GM19238 (cell line): ENCODE data around the gene PPP1R7.

Experiments
- DNase-seq: peaks from one replicate; pipeline ENCODE4 v3.0.0; 2011; ENCODE audit warnings: low spot score; ENCODE audit not compliant: insufficient read length

The PPP1R7 gene

GRCh38 chr2:241120440-241120839, 29.8 kb upstream of the PPP1R7 start:
- DNase-seq, result no peak

DNA sequence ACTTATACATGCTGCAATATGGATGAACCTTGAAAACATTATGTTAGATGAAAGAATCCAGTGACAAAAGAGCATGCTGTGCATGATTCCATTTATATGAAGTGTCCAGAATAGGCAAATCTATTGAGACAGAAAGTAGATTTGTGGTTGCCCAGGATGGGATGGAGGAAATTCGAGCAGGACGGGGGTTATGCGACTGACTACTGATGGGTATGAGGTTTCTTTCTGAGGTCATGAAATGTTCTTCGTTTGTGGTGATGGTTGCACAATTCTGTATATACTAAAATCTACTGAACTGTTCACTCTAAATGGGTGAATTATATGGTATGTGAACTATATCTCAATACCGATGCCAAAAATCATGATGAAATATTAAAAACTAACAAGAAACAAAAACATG, 29.3 kb upstream of the PPP1R7 start:
- no peak for DNase-seq

GRCh38 chr2:241122376-241123002, 27.8 kb upstream of the PPP1R7 start:
- no peak for DNase-seq

DNA sequence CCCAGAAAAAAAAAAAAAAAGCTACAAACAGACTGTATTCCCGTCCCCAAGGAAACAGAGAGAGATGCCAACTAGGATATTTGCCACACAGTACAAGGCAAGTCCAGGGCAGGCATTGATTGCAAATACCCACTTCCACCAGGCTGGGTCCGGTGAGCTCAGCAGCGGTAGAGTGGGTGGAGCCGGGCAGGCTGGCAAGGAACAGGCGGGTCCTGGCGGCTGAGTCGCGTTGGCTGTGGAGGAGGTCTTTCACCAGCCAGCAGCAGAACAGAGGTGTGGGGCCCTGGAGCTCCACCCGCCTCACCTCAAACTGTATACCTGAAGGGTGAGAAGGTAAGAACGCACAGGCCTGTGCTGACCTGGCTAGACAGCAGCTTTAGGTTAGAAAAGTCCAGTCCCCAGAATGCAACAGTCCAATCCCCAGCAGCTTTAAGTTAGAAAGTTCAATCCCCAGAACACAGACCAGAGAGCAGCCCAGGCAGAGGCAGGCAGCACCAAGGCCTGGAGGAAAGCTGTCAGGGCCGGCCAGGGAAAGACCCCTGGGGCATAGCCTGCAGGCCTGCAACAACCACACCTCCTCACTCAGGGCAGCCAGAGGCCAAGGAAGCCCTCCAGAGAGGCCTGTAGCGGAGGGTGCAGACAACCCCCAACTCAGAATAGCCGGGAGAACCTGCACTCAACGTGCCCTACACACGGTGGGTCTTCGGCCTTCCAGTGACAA, 26.3 kb upstream of the PPP1R7 start:
- no peak for DNase-seq

GRCh38 chr2:241125626-241126025, 24.6 kb upstream of the PPP1R7 start:
- no peak for DNase-seq

- no peak for DNase-seq
Measured at GRCh38 chr2:241126201-241126611, 24.1 kb upstream of the PPP1R7 start.

GRCh38 chr2:241126771-241127202, 23.5 kb upstream of the PPP1R7 start:
- no peak for DNase-seq

DNA sequence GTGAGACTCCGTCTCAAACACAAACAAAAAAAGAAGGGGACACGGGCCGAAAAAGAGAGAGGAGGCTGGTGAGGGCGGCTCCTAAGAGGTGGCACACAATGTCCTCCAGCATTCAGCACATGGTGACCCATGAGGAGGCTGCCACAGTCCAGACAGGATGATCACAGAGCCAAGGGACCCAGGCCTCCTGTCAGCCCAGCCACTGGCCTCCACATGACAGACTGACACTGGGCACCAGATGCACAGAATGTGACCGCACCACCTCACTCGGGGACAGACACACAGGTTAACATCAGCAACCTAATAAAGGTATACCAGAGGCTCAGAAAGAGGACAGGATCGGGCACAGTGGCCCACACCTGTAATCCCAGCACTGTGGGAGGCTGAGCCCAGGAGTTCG, 22.0 kb upstream of the PPP1R7 start:
- no peak for DNase-seq

- no peak for DNase-seq
Measured at GRCh38 chr2:241129086-241129871, 21.0 kb upstream of the PPP1R7 start.

DNA sequence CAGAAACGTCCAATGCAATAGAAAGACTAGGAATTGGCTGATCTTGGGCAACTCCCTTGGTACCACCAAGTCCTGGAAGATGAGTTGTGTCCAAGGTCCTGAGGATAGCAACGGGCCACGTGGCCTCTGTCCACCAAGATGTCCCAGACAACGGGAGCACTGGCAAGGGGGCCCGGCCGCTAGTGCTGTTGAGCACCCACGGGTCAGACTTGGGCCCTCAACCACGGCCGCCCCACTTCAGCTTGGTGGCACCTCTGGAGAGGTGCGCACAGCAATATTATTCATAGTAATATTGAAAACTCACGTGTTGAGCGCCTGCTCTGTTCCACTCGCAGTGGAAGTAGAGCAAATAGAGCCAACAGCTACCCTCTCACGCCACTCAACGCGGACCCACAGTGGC, 20.0 kb upstream of the PPP1R7 start:
- no peak for DNase-seq

DNA sequence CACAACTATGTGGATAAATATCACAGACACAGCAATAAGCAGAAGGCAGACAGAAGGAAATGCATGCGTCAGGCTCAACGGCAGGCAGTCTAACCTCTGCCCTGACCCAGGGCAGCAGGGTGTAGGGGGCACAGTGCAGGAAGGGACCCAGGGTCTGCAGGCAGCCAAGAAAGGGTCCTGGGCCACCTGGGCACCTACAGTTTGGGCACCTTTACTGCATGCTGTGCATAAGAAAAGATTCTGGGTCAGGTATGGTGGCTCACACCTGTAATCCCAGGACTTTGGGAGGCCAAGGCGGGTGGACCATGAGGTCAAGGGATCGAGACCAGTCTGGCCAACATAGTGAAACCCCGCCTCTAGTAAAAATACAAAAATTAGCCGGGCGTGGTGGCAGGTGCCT, 18.7 kb upstream of the PPP1R7 start:
- DNase-seq, result no peak

DNA sequence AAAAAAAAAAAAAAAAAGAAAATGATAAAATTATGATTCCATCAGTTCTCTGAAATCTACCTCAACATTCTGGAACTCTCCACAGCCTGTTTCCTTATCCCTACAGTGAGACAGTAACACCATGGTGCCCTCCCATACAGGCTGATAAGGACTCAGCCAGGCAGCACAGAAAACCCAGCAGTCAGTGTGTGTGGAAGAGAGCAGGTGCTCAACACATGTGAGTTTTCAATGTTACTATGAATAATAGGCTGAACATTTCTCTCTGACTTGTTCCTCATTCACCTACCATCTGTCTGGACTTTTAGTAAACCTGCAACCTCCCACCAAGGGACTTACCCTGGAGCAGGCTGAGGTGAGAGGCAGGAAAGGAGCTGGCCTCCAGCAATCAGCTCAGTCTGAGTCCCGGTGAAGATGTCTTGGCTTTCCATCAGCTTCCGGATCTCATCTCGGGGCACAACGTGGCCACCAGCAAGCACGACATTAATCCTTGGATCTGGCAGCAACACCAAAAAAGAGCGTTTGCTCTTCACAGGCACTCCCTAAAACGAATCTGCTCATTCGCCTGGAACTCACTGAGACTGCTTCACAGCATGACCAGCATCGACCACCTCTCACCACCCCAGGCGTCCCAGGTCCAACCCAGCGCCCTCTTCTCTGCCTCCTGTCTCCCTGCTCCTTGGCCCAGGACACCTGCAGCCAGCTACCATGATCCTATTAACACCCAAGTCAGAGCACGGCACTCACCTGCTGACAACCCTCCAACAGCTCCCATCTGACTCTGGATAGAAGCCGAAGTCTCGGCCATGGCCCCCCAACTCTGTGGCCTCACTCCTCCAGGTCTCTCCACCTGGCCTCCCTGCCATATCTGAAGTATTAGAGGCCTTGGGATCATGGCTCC, 17.5 kb upstream of the PPP1R7 start:
- DNase-seq, result no peak

- DNase-seq, result no peak
Measured at GRCh38 chr2:241133436-241133820, 16.8 kb upstream of the PPP1R7 start.

DNA sequence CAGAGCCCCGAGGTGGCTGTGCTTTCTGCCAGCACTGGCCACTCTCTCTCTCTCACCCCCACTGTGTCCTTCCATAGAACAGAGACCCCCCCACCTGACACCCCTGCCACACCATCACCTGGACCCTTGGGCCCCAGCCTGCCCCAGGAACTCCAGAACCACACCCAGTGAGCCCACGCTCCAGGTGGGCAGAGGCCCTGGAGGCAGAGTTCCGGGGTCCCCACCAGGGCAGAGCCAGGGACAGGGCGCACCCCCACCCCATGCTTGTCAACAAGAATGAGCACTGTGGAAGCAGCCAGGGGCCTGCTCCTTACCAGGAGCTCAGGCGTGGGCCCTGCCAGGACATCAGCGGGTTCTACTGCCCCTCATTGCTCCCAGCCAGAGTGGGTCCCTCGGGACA, 15.6 kb upstream of the PPP1R7 start:
- DNase-seq, result no peak

- no peak for DNase-seq
Measured at GRCh38 chr2:241135737-241136136, 14.5 kb upstream of the PPP1R7 start.

DNA sequence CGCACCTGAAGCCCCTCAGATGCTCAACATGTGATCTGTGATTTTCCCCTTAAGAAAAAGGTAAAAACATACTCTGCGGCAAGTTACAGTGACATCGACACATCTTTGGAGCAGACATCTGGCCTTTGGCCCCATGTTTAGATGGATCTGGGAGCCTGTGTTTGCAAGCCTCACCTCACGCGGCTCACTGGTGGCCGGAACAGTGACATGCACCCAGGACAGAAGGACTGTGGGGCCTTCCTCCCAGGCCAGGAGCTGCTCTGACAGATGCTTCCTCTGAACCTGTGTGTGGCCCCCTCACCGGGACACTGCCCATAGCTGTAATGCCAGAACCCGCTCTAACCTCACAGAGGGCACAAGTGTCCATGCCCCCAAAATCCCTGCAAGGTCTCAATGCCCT, 14.1 kb upstream of the PPP1R7 start:
- DNase-seq, result no peak

DNA sequence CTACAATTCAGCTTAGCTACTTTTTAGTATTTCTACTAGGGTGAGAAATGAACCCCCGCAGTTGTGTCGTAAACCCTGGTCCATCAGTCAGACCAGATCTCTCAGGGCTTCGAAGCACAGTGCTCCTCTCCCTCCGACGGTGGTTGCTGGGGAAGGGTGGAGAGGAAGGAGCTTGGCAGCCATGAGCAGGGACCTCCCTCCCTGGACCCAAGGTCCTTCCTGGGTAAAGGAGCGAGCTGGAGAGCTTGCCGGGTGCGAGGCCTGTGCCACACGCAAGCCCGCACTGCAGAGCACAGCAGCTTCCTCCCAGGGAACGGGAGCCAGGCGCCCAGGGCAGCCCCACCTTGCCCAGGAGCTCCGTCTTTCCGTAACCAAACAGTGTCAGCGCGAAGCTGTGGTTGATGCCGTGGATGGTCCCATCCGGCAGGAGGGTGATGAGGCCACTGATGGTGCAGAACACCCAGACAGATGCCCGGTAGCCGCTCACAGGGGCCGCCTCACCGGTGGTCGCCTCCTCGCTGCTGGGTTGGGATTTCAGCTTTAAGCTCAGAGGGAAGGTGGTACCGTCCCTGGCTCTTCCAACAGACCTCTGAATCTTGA, 13.5 kb upstream of the PPP1R7 start:
- no peak for DNase-seq

- DNase-seq, result no peak
Measured at GRCh38 chr2:241137276-241138190, 12.7 kb upstream of the PPP1R7 start.

- no peak for DNase-seq
Measured at GRCh38 chr2:241138471-241138870, 11.8 kb upstream of the PPP1R7 start.
